HCT116 (cell line): ENCODE measurements around the gene APOBEC3G. TPM values are rescaled to one million over a fixed set of nuclear protein-coding genes. Genes with fewer than 3 reads are reported as not detected.

Source experiments
- ATAC-seq: fragments of 200-7000 bp; cut with Tn5 transposase; 2 replicates; pipeline ENCODE4 v1.9.1; 2020; ENCODE audit warnings: mild to moderate bottlenecking, moderate library complexity
- BruUV-seq: library from RNA; stranded (reverse); fragments of 400-500 nt; replicated peaks from 2 replicates; lab custom pipeline; 2021; lab: Mats Ljungman, UMichigan
- CTCF ChIA-PET: fragments of 300-600 bp; sonication (Branson Sonifier 250); formaldehyde crosslinking; loops from one replicate; lab custom pipeline; 2021; ENCODE audit warnings: antibody characterized with exemption; lab: Charles Lee
- POLR2A ChIA-PET: fragments of 300-600, 350-600 bp; sonication (Branson Sonifier 250); formaldehyde crosslinking; loops from one replicate; lab custom pipeline; 2021; ENCODE audit warnings: antibody characterized with exemption; lab: Charles Lee
- RAD21 ChIA-PET, 2 experiments: fragments of 300-600 bp; sonication (Branson Sonifier 250); formaldehyde crosslinking; loops; one replicate each; lab custom pipeline; 2023; ENCODE audit warnings: low total read pairs in 2 of 2; ENCODE audit not compliant: uncharacterized antibody in 2 of 2, unreplicated experiment in 2 of 2, low non-redundant PET in 1 of 2; lab: Charles Lee
- DNase-seq: peaks from one replicate; pipeline ENCODE4 v3.0.0-alpha.2; 2010; ENCODE audit warnings: low read depth, low spot score
- H2AFZ ChIP-seq: fragments of 200-600 bp; shearing (Covaris generic), sonication (generic); 2 replicates; pipeline ENCODE4 v1.6.1; 2017; ENCODE audit warnings: low read depth, mixed run types, mixed read lengths, antibody characterized with exemption, low read length; ENCODE audit not compliant: poor library complexity, severe bottlenecking
- H3K27ac ChIP-seq: 2 replicates; pipeline ENCODE4 v1.5.1; 2012; ENCODE audit warnings: low read depth, low read length
- H3K27me3 ChIP-seq: fragments of 200-600 bp; sonication (generic); 2 replicates; pipeline ENCODE4 v1.6.1; 2016; ENCODE audit warnings: mixed run types, low read length, mixed read lengths; ENCODE audit not compliant: insufficient read depth
- H3K36me3 ChIP-seq, 2 experiments: fragments of 200-500 bp in 1 of 2; fragments of 200-600 bp in 1 of 2; sonication (Bioruptor generic) in 1 of 2; sonication (generic) in 1 of 2; 2 replicates each; pipeline versions ENCODE4 v1.5.1 to v1.6.1; 2014 to 2016; ENCODE audit warnings: low read length in 2 of 2, inconsistent platforms in 1 of 2, mixed read lengths in 1 of 2, mixed run types in 1 of 2; ENCODE audit not compliant: insufficient read depth in 2 of 2, control insufficient read depth in 1 of 2
- H3K4me1 ChIP-seq, 2 experiments: fragments of 200-600 bp in 1 of 2; sonication (generic) in 1 of 2; 2 replicates each; pipeline versions ENCODE4 v1.5.1 to v1.6.1; 2012 to 2017; ENCODE audit warnings: low read length in 2 of 2, inconsistent platforms in 1 of 2, mild to moderate bottlenecking in 1 of 2, mixed read lengths in 1 of 2, mixed run types in 1 of 2, moderate library complexity in 1 of 2; ENCODE audit not compliant: insufficient read depth in 2 of 2, control insufficient read depth in 1 of 2
- H3K4me2 ChIP-seq: fragments of 200-600 bp; sonication (generic); 2 replicates; pipeline ENCODE4 v1.6.1; 2017; ENCODE audit warnings: mixed run types, low read length, mixed read lengths
- H3K4me3 ChIP-seq, 2 experiments: fragments of 200-600 bp in 1 of 2; sonication (generic) in 1 of 2; replicated peaks in 1 of 2; 2 replicates each; pipeline ENCODE4 v1.5.1; 2011 to 2016; ENCODE audit warnings: low read length in 2 of 2, control low read depth in 1 of 2, low read depth in 1 of 2, mild to moderate bottlenecking in 1 of 2, mixed read lengths in 1 of 2, mixed run types in 1 of 2
- H3K79me2 ChIP-seq: fragments of 200-600 bp; sonication (generic); 2 replicates; pipeline ENCODE4 v1.6.1; 2017; ENCODE audit warnings: mild to moderate bottlenecking, mixed run types, low read length, moderate library complexity, mixed read lengths; ENCODE audit not compliant: insufficient read depth
- H3K9ac ChIP-seq: fragments of 200-600 bp; sonication (generic); 2 replicates; pipeline ENCODE4 v1.6.1; 2016; ENCODE audit warnings: low read length, mixed read lengths
- H3K9me2 ChIP-seq: fragments of 200-600 bp; sonication (generic), shearing (Covaris generic); 2 replicates; pipeline ENCODE4 v1.6.1; 2017; ENCODE audit warnings: mixed run types, mild to moderate bottlenecking, moderate library complexity; ENCODE audit not compliant: insufficient read depth
- H3K9me3 ChIP-seq, 2 experiments: fragments of 200-500 bp in 1 of 2; fragments of 200-600 bp in 1 of 2; sonication (Bioruptor generic) in 1 of 2; sonication (generic) in 1 of 2; 2 replicates each; pipeline ENCODE4 v1.6.1; 2014 to 2017; ENCODE audit warnings: low read length in 2 of 2, mixed read lengths in 2 of 2, inconsistent platforms in 1 of 2, low read depth in 1 of 2, mild to moderate bottlenecking in 1 of 2, mixed run types in 1 of 2, moderate library complexity in 1 of 2; ENCODE audit not compliant: control insufficient read depth in 1 of 2, insufficient read depth in 1 of 2
- H4K20me1 ChIP-seq: fragments of 200-600 bp; sonication (generic), shearing (Covaris generic); 2 replicates; pipeline ENCODE4 v1.6.1; 2017; ENCODE audit warnings: mixed run types, mild to moderate bottlenecking, moderate library complexity; ENCODE audit not compliant: insufficient read depth
- ATF3 ChIP-seq: IDR thresholded peaks from 2 replicates; pipeline ENCODE4 v1.6.1; 2012
- EGR1 ChIP-seq: IDR thresholded peaks from 2 replicates; pipeline ENCODE4 v1.6.1; 2012; ENCODE audit warnings: low read depth
- ELF1 ChIP-seq: IDR thresholded peaks from 2 replicates; pipeline ENCODE4 v1.6.1; 2012; ENCODE audit warnings: low read depth, borderline replicate concordance
- EZH2phosphoT487 ChIP-seq: fragments of 200-600 bp; IDR thresholded peaks from 2 replicates; pipeline ENCODE4 v1.6.1; 2018; ENCODE audit warnings: antibody characterized with exemption, borderline replicate concordance
- JUND ChIP-seq: IDR thresholded peaks from 2 replicates; pipeline ENCODE4 v1.6.1; 2012
- MAX ChIP-seq: IDR thresholded peaks from 2 replicates; pipeline ENCODE4 v1.6.1; 2012
- REST ChIP-seq: IDR thresholded peaks from 2 replicates; pipeline ENCODE4 v1.6.1; 2012; ENCODE audit warnings: low read depth
- SP1 ChIP-seq: IDR thresholded peaks from 2 replicates; pipeline ENCODE4 v1.6.1; 2012; ENCODE audit warnings: low read depth
- SRF ChIP-seq: IDR thresholded peaks from 2 replicates; pipeline ENCODE4 v1.6.1; 2012; ENCODE audit warnings: low read depth
- ZFX ChIP-seq: fragments of 450-650 bp; IDR thresholded peaks from 2 replicates; pipeline ENCODE4 v1.6.1; 2017
- ZNF274 ChIP-seq: fragments of 200-500 bp; sonication (Bioruptor generic); IDR thresholded peaks from 2 replicates; pipeline ENCODE4 v1.6.1; 2014; ENCODE audit warnings: mild to moderate bottlenecking, low read depth, low read length, inconsistent platforms
- intact Hi-C: fragments of 100-400 bp; cut with micrococcal nuclease; formaldehyde crosslinking; loops from 2 replicates; pipeline ENCODE4 v1.10.0; 2022
- total RNA-seq: library from RNA; stranded (reverse); gene quantifications from one replicate; pipeline ENCODE4 v1.2.1, GENCODE V29; 2021; ENCODE audit not compliant: unreplicated experiment

Gene APOBEC3G
- total RNA-seq, 1 experiment from 2014 or later: 0.71 TPM

- DNase-seq: no peak
- BruUV-seq: no TSS peak
- ChIA-PET RAD21 (no interaction called here), CTCF (no interaction called here), POLR2A (no interaction called here)
- Histone ChIP-seq H3K4me2 (no peak overlapping the region), H3K4me3 (no peak overlapping the region), H3K9me2 (no peaks in the 10 kb centered on the region), H3K9me3 (no peaks in the 10 kb centered on the region), H2AFZ (no peak overlapping the region), H3K27me3 (no peaks in the 10 kb centered on the region), H3K79me2 (no peaks in the 10 kb centered on the region), H3K27ac (no peak overlapping the region), H4K20me1 (no peaks in the 10 kb centered on the region), H3K9ac (no peak overlapping the region), H3K36me3 (no peaks in the 10 kb centered on the region), H3K4me1 (no peaks in the 10 kb centered on the region; a peak in 1 of 4 replicates)
- no peak for ATAC-seq
- intact Hi-C loops: no loop called here
- TF ChIP-seq REST (no peak), JUND (no peak), EGR1 (no peak), ZNF274 (no peak), EZH2phosphoT487 (no peak), ELF1 (no peak), SP1 (no peak), MAX (no peak), ZFX (no peak), SRF (no peak), ATF3 (no peak)
Measured at GRCh38 chr22:39129081-39129480, 52.0 kb downstream of the APOBEC3G start.
